HEK293 (cell line): Measurements from ENCODE around the gene TMEM238.

Experiments used
- KLF10 ChIP-seq: fragments of 450-650 bp; IDR thresholded peaks from 2 replicates; pipeline ENCODE4 v1.5.1; 2018; ENCODE audit warnings: missing biosample characterization, mild to moderate bottlenecking, missing genetic modification characterization
- PATZ1 ChIP-seq: fragments of 450-650 bp; formaldehyde crosslinking; IDR thresholded peaks from 2 replicates; pipeline ENCODE4 v1.5.1; 2016; ENCODE audit warnings: missing biosample characterization, missing genetic modification characterization
- RBAK ChIP-seq: fragments of 450-650 bp; formaldehyde crosslinking; IDR thresholded peaks from 2 replicates; pipeline ENCODE4 v1.5.1; 2016; ENCODE audit warnings: missing biosample characterization, missing genetic modification characterization
- REPIN1 ChIP-seq: fragments of 450-650 bp; formaldehyde crosslinking; IDR thresholded peaks from 2 replicates; pipeline ENCODE4 v1.5.1; 2017; ENCODE audit warnings: missing biosample characterization, missing genetic modification characterization, low read depth
- REST ChIP-seq: fragments of 450-650 bp; formaldehyde crosslinking; IDR thresholded peaks from 2 replicates; pipeline ENCODE4 v1.5.1; 2016; ENCODE audit warnings: missing biosample characterization, missing genetic modification characterization
- SP2 ChIP-seq: fragments of 450-650 bp; formaldehyde crosslinking; IDR thresholded peaks from 2 replicates; pipeline ENCODE4 v1.5.1; 2016; ENCODE audit warnings: missing biosample characterization, missing genetic modification characterization
- SP3 ChIP-seq: fragments of 450-650 bp; formaldehyde crosslinking; IDR thresholded peaks from 2 replicates; pipeline ENCODE4 v1.5.1; 2016; ENCODE audit warnings: missing biosample characterization, missing genetic modification characterization
- ZBTB10 ChIP-seq: fragments of 450-650 bp; formaldehyde crosslinking; IDR thresholded peaks from 2 replicates; pipeline ENCODE4 v1.5.1; 2016; ENCODE audit warnings: missing biosample characterization, missing genetic modification characterization
- ZNF341 ChIP-seq: fragments of 450-650 bp; formaldehyde crosslinking; IDR thresholded peaks from 2 replicates; pipeline ENCODE4; 2016; ENCODE audit warnings: low read depth, missing biosample characterization, missing genetic modification characterization
- ZNF354C ChIP-seq: fragments of 450-650 bp; formaldehyde crosslinking; IDR thresholded peaks from 2 replicates; pipeline ENCODE4 v1.5.1; 2016; ENCODE audit warnings: missing biosample characterization, missing genetic modification characterization, low read depth, borderline replicate concordance
- ZNF513 ChIP-seq: fragments of 450-650 bp; IDR thresholded peaks from 2 replicates; pipeline ENCODE4 v1.5.1; 2018; ENCODE audit warnings: missing biosample characterization, missing genetic modification characterization
- ZNF692 ChIP-seq: fragments of 450-650 bp; formaldehyde crosslinking; IDR thresholded peaks from 2 replicates; pipeline ENCODE4 v1.5.1; 2016; ENCODE audit warnings: missing biosample characterization, missing genetic modification characterization
- ZNF792 ChIP-seq: fragments of 450-650 bp; formaldehyde crosslinking; IDR thresholded peaks from 2 replicates; pipeline ENCODE4 v1.5.1; 2016; ENCODE audit warnings: missing biosample characterization, missing genetic modification characterization
- ZNF843 ChIP-seq: fragments of 450-650 bp; formaldehyde crosslinking; IDR thresholded peaks from 2 replicates; pipeline ENCODE4 v1.5.1; 2016; ENCODE audit warnings: missing biosample characterization, missing genetic modification characterization

TMEM238 gene

GRCh38 chr19:55385724-55386492 lies 1.8 kb upstream of the TMEM238 start, which contains the start of gene RPL28 (continued):
- TF ChIP-seq ZNF692 (tag by site-specific recombination) (peak; percentile 90), REPIN1 (peak; percentile 82; the same call in 1 of the 2 replicates), PATZ1 (tag by site-specific recombination) (peak; percentile 33; the same call in 1 of the 2 replicates), SP3 (tag by site-specific recombination) (peak; percentile 65), REST (tag by site-specific recombination) (0 out of 2 replicates have a peak, but pooled peaks have one; percentile 9), ZNF341 (tag by site-specific recombination) (peak; percentile 32; the same call in 1 of the 2 replicates), ZBTB10 (tag by site-specific recombination) (0 out of 2 replicates have a peak, but pooled peaks have one; percentile 53), KLF10 (no peak), SP2 (tag by site-specific recombination) (peak; percentile 88), RBAK (tag by site-specific recombination) (0 out of 2 replicates have a peak, but pooled peaks have one; percentile 33), ZNF513 (tag by site-specific recombination) (peak; percentile 65), ZNF354C (no peak), ZNF843 (tag by site-specific recombination) (no peak), ZNF792 (peak; percentile 73; the same call in 1 of the 2 replicates)
